GM18505 (cell line): ENCODE results near the gene VCX2.
"Not testable (repeated sequence)": the region's sequence is repeated elsewhere in the genome, so short reads cannot be mapped to it uniquely, and the experiment has no call there.

Experiments used
- ATAC-seq: cut with Tn5 transposase; IDR thresholded peaks from one replicate; pipeline ENCODE4 v1.9.1; 2021; ENCODE audit not compliant: unreplicated experiment
- POLR2A ChIP-seq: IDR thresholded peaks from 4 replicates; pipeline ENCODE4 v1.6.1; 2011; ENCODE audit warnings: borderline replicate concordance; ENCODE audit not compliant: insufficient read depth, insufficient read length; ENCODE audit errors: extremely low read depth

Gene VCX2

GRCh38 chrX:8171169-8171568 lies at the start of gene VCX2:
Gene VCX2, minus strand, starts transcription at chrX:8171267. Its CDS starts 624 bp downstream, at chrX:8170643.
- not testable (repeated sequence) for ATAC-seq

DNA sequence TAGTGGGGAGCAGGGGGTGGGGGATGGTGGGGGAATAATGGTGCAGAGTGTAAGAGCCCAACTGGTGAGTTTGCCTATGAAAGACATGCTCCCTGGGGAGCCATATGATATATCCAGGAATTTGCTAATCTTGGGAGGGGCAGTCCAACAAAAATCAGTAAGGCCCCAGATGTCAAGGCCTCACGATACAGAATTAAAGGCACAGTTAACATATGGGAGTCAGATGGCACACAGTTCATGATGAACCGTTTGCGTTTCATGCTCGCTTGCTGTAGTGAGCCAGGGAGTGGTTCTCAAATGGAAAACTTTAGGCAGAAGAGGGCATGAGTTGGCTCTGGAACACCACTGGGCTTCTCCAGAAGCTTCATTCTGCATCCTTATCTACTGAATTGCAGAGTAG lies 33.9 kb upstream of the VCX2 start:
- no peak for TF ChIP-seq POLR2A
- no peak for ATAC-seq

DNA sequence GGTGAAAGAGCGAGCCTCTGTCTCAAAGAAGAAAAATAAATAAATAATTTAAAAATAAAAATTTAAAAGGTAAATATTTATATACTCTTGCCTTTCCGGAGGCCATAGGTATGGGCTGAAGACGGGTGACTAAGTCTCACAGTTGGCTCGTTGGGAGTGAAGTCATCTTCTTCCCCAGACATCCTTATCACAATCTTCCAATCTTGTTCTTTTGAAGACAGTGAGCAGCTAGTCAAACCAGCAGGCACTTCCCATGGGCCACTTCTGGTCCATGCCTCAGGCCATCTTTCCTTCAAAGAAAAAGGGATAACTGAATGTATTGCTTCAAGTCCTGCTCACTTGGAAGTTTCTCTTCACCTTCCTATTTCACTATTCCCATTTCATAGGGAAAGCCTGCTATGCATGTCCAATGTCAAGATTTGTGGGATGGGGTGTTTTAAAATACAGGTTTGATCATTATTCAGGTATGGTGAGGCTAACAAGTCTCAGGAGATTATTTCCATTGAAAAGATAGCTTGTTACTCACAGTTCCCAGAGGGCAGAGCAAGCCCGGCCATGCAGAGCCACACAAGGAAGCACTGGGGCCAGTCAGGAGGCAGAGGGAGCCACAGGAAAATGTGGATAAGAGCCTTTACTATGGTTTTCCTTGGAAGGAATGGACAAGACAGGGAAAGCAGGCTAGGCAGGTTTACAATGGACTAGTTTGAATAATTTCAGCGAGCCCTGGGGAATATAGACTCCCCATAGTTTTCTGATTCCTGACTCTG lies 33.3 kb upstream of the VCX2 start:
- ATAC-seq: no peak
- TF ChIP-seq POLR2A: no peak

- ATAC-seq: no peak
- no peak for TF ChIP-seq POLR2A
Observed at GRCh38 chrX:8201896-8202331, 30.8 kb upstream of the VCX2 start.

GRCh38 chrX:8196776-8197175 lies 25.7 kb upstream of the VCX2 start:
- ATAC-seq: no peak
- TF ChIP-seq POLR2A: no peak

DNA sequence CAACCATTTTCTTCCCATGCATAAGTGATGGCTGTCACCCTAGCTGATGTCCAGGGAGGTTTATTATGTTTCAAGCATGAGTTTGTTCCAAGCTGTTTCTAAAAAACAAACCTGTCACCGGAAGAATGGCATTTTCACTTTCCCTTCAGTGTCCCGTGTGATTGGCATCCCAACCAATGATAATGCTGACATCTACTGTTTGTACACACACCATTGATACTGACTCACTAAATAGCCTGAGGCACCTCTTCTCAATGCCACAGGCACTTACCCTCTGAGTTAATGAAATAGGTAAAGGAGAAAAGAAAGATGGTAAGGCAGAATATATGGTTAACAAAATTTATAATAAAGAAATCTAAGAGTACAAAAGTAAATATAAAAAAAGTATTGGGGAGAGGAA lies 23.1 kb upstream of the VCX2 start:
- no peak for ATAC-seq
- TF ChIP-seq POLR2A: no peak

GRCh38 chrX:8192276-8192675 lies 21.2 kb upstream of the VCX2 start:
- no peak for TF ChIP-seq POLR2A
- ATAC-seq: no peak

GRCh38 chrX:8191022-8191421 lies 20.0 kb upstream of the VCX2 start:
- no peak for TF ChIP-seq POLR2A
- ATAC-seq: no peak

- ATAC-seq: no peak
Observed at GRCh38 chrX:8190341-8190830, 19.3 kb upstream of the VCX2 start.

GRCh38 chrX:8189096-8189830 lies 18.2 kb upstream of the VCX2 start:
- TF ChIP-seq POLR2A: no peak
- ATAC-seq: no peak

More at GRCh38 chrX:8190341-8190830, 19.3 kb upstream of the VCX2 start:
- TF ChIP-seq POLR2A: no peak

DNA sequence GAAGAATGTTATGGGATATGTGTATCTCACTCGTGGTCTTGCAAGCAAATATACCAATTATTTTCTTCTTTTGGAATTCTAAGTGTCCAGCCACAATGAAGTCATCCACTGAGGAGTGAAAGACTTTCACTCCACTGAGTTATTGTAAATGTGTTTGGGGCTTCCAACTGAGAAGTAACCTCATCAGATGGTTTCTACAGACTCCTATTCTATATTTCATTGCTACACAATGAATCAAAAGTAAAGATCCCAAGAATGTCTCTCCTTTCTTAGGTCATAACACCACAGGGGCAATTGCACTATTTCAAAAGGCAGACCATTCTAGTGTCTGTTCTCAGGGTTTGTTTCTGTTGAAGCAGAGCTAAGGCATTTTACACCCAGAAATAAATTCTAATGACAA lies 12.3 kb upstream of the VCX2 start:
- no peak for ATAC-seq
- TF ChIP-seq POLR2A: no peak

GRCh38 chrX:8179656-8180055 lies 8.6 kb upstream of the VCX2 start:
- TF ChIP-seq POLR2A: no peak
- no peak for ATAC-seq

DNA sequence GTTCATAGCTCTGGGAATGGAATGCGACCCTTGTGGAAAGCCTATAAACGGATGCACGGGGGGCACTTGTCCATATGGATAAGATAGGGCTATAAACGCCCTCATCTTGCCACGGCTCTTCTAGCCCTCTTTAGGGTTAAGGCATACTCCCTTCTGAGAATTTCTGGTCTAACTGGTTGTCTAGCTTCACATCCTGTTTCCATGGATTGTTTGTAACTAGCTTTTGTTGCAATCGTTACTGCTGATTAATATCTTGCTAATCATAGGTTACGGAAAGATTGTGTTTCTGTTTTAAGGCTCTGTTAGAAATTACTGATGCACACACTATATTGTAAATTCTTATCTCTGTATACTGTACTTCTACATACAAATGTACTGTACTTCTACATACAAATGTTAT lies 17.1 kb downstream of the VCX2 start:
- ATAC-seq: not testable (repeated sequence)

DNA sequence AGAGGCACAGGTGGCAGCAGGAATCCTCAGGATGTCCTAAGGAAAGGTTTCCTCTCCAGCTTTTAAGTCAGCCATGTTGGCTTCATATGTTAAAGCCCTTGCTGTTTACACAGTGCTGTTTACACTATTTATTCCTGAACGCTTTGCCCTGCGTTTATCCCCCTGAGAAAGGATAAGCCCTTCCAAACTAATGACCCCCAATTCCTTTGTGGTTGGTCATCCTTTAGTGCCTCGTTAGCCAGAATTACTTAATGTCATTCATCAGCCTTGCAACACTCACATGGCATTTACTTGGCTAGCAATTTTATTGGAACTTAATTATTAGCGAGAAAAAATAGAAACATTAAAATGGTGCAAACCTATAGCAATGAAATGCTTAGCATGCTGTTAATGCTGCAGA lies 23.8 kb downstream of the VCX2 start:
- TF ChIP-seq POLR2A: no peak
- ATAC-seq: no peak
